K562 (cell line): ENCODE results near the gene ECI1. TPM values are rescaled to one million over a fixed set of nuclear protein-coding genes. Genes with fewer than 3 reads are reported as not detected.
A peak's percentile ranks its signal among the peaks of the same experiment; 100 is the strongest.

Experiments
- ATAC-seq: fragments of 200-7000 bp; cut with Tn5 transposase; 3 replicates; pipeline ENCODE4 v1.9.1; 2020; ENCODE audit warnings: moderate library complexity
- BruUV-seq: library from RNA; stranded (reverse); fragments of 400-500 nt; replicated peaks from 2 replicates; lab custom pipeline; 2021; lab: Mats Ljungman, UMichigan
- CTCF ChIA-PET: fragments of 300-600 bp; formaldehyde crosslinking; extraction: SDS; loops from one replicate; lab custom pipeline; 2021; ENCODE audit warnings: low intra/inter-chr PET ratio; lab: Yijun Ruan, JAX
- POLR2A ChIA-PET: fragments of 300-600, 350-650 bp; sonication (Branson Sonifier 250); formaldehyde crosslinking; extraction: SDS; loops from one replicate; lab custom pipeline; 2021; ENCODE audit warnings: antibody characterized with exemption, inconsistent platforms; lab: Yijun Ruan, JAX
- DNase-seq, 4 experiments: peaks; one replicate each; pipeline versions ENCODE4 v3.0.0 to v3.0.0-alpha.2; 2011 to 2018; ENCODE audit warnings: low spot score in 3 of 4, mixed read lengths in 3 of 4; ENCODE audit errors: extremely low read depth in 1 of 4
- FAIRE-seq: peaks from 2 replicates; lab custom pipeline; 2011; peaks lifted over from hg19 to GRCh38; lab: Jason Lieb, UNC
- H2AFZ ChIP-seq: 2 replicates; pipeline ENCODE4 v1.6.0; 2011; ENCODE audit warnings: low read depth, low read length, control low read depth, inconsistent platforms
- H3K27ac ChIP-seq: fragments of 200-600 bp; 3 replicates; pipeline ENCODE4 v1.8.0; 2011; ENCODE audit warnings: low read depth, mild to moderate bottlenecking, control low read depth, inconsistent platforms, low read length, moderate library complexity, mixed read lengths; ENCODE audit errors: extremely low read depth
- H3K27me3 ChIP-seq, 2 experiments: fragments of 300-600 bp in 1 of 2; 2 replicates in 1 of 2; 3 replicates in 1 of 2; pipeline versions ENCODE4 v1.6.0 to v1.8.0; 2011; ENCODE audit warnings: inconsistent platforms in 2 of 2, low read length in 2 of 2, mild to moderate bottlenecking in 1 of 2, mixed read lengths in 1 of 2, moderate library complexity in 1 of 2; ENCODE audit not compliant: control insufficient read depth in 2 of 2, insufficient read depth in 2 of 2
- H3K36me3 ChIP-seq: fragments of 300-600 bp; 3 replicates; pipeline ENCODE4 v1.8.0; 2011; ENCODE audit warnings: mild to moderate bottlenecking, low read length, inconsistent platforms; ENCODE audit not compliant: control insufficient read depth, insufficient read depth
- H3K4me1 ChIP-seq, 2 experiments: fragments of 200-600 bp in 1 of 2; replicated peaks in 1 of 2; 2 replicates in 1 of 2; 3 replicates in 1 of 2; pipeline versions ENCODE4 v1.5.1 to v1.8.0; 2011; ENCODE audit warnings: inconsistent platforms in 2 of 2, low read length in 2 of 2, mild to moderate bottlenecking in 1 of 2, mixed read lengths in 1 of 2, moderate library complexity in 1 of 2; ENCODE audit not compliant: control insufficient read depth in 2 of 2, insufficient read depth in 2 of 2
- H3K4me2 ChIP-seq: 2 replicates; pipeline ENCODE4 v1.6.1; 2011; ENCODE audit warnings: low read length, control low read depth, inconsistent platforms, mixed read lengths; ENCODE audit not compliant: insufficient read depth
- H3K4me3 ChIP-seq: fragments of 200-600 bp; sonication (generic), shearing (Covaris generic); 2 replicates; pipeline ENCODE4 v1.5.1; 2016; ENCODE audit warnings: control low read depth, inconsistent platforms
- H3K79me2 ChIP-seq: fragments of 200-600 bp; 3 replicates; pipeline ENCODE4 v1.8.0; 2011; ENCODE audit warnings: low read length, inconsistent platforms; ENCODE audit not compliant: control insufficient read depth, insufficient read depth
- H3K9ac ChIP-seq, 2 experiments: 2 replicates each; pipeline versions ENCODE4 v1.6.0 to v1.6.1; 2011; ENCODE audit warnings: low read depth in 2 of 2, low read length in 2 of 2, control low read depth in 1 of 2, inconsistent platforms in 1 of 2, mild to moderate bottlenecking in 1 of 2, mixed read lengths in 1 of 2; ENCODE audit not compliant: insufficient read depth in 1 of 2
- H3K9me1 ChIP-seq: one replicate; pipeline ENCODE4 v1.6.0; 2011; ENCODE audit warnings: inconsistent platforms, mild to moderate bottlenecking, low read length, moderate library complexity; ENCODE audit not compliant: control insufficient read depth, insufficient read depth
- H3K9me3 ChIP-seq: replicated peaks from 2 replicates; pipeline ENCODE4 v1.5.1; 2011; ENCODE audit warnings: low read depth, low read length, inconsistent platforms; ENCODE audit not compliant: control insufficient read depth, insufficient read depth
- H4K20me1 ChIP-seq: replicated peaks from 2 replicates; pipeline ENCODE4 v1.6.1; 2011; ENCODE audit warnings: low read length, inconsistent platforms, mixed read lengths; ENCODE audit not compliant: control insufficient read depth, insufficient read depth
- POLR2G ChIP-seq: fragments of 200-400 bp; formaldehyde crosslinking; IDR thresholded peaks from 2 replicates; pipeline ENCODE4 v1.6.1; 2017; ENCODE audit warnings: low read depth, mild to moderate bottlenecking, antibody characterized with exemption, low read length, moderate library complexity
- POLR2H ChIP-seq: IDR thresholded peaks from 2 replicates; pipeline ENCODE4 v1.6.1; 2016; ENCODE audit warnings: missing genetic modification characterization, low read depth, mild to moderate bottlenecking, control low read depth, missing compliant biosample characterization, moderate library complexity
- STAT5A ChIP-seq: IDR thresholded peaks from 2 replicates; pipeline ENCODE4 v1.6.1; 2012; ENCODE audit warnings: low read length, inconsistent platforms, borderline replicate concordance
- TCF7 ChIP-seq: sonication (generic); IDR thresholded peaks from 2 replicates; pipeline ENCODE4 v1.6.1; 2016; ENCODE audit warnings: antibody characterized with exemption, borderline replicate concordance
- ZKSCAN1 ChIP-seq: fragments of 150-350 bp; IDR thresholded peaks from 2 replicates; pipeline ENCODE4 v1.6.1; 2016; ENCODE audit warnings: low read depth, low read length
- ZNF197 ChIP-seq: fragments of 200-800 bp; sonication (Bioruptor generic); IDR thresholded peaks from 2 replicates; pipeline ENCODE4 v1.6.1; 2016; ENCODE audit warnings: low read depth, missing genetic modification characterization, missing compliant biosample characterization
- WGBS: fragments of 100-300 bp; shearing (Covaris generic); methylation state at CpG from one replicate; pipeline ENCODE4 v1.1.6; 2016; ENCODE audit warnings: low coverage, mixed read lengths; ENCODE audit not compliant: insufficient coverage; ENCODE audit errors: missing lambda C conversion rate; 5-methylcytosine and 5-hydroxymethylcytosine counted together
- in situ Hi-C: fragments of 300-500 bp; cut with MboI; formaldehyde crosslinking; loops from 4 replicates; pipeline ENCODE4 v1.15.0; 2018; ENCODE audit warnings: inconsistent platforms, mixed read lengths
- intact Hi-C: fragments of 100-400 bp; cut with micrococcal nuclease; formaldehyde crosslinking; loops from 2 replicates; pipeline ENCODE4 v1.14.2; 2022
- polyA plus RNA-seq, 8 experiments: library from polyadenylated mRNA; depleted of rRNA in 4 of 8; stranded (reverse) in 5 of 8; unstranded in 3 of 8; fragments of >200 nt; fragmentation: Nextera tagmentation in 2 of 8; fragmentation: Illumina TruSeq in 1 of 8; extraction: Ambion mirVana in 2 of 8; extraction: Trizol in 1 of 8; gene quantifications; 2 replicates each; pipeline versions ENCODE4 v1.2.1 to v1.2.3, GENCODE V29; 2011 to 2014; ENCODE audit warnings: inconsistent platforms in 1 of 8, missing spikeins in 1 of 8
- total RNA-seq, 7 experiments: library from RNA; depleted of rRNA in 6 of 7; stranded (reverse); fragments of >200 nt in 6 of 7; fragmentation: Illumina TruSeq in 2 of 7; extraction: Trizol in 2 of 7; gene quantifications; 2 replicates each; pipeline versions ENCODE4 v1.2.1 to v1.2.3, GENCODE V29; 2011 to 2021; ENCODE audit warnings: low replicate concordance in 1 of 7
- TF ChIP-seq, protein P1 (sequence below): sonication (generic); formaldehyde crosslinking; IDR thresholded peaks from 2 replicates; pipeline ENCODE4 v1.8.0; 2022; ENCODE audit warnings: mild to moderate bottlenecking, missing genetic modification reagents
- TF ChIP-seq, protein P2 (sequence below): sonication (generic); formaldehyde crosslinking; IDR thresholded peaks from 2 replicates; pipeline ENCODE4 v1.8.1; 2022; ENCODE audit warnings: missing genetic modification reagents
- TF ChIP-seq, protein P3 (sequence below): fragments of 450-650 bp; IDR thresholded peaks from 2 replicates; pipeline ENCODE4 v1.6.1; 2016

Gene ECI1
- total and polyA plus RNA-seq, 9 of the 15 experiments (the other 6 are each of a cell fraction or from before 2014, with no cell fraction given) = 4.7 to 189 (median 54.0) TPM

DNA sequence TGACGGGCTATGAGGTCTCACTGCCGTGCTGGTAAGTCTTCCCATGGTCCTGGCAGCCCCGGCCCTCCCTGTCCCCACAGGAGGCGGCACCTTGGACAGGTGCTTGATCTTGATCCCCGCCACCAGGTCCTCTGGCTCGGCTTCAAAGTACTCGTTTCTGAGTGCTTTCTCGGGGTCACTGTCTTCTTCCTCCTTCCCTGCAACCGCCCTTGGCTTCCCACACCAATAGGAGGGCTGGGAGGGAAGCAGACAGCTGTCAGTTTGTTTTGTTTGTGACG is 48.5 kb upstream of the ECI1 start (continued):
- TF ChIP-seq, protein P1, sequence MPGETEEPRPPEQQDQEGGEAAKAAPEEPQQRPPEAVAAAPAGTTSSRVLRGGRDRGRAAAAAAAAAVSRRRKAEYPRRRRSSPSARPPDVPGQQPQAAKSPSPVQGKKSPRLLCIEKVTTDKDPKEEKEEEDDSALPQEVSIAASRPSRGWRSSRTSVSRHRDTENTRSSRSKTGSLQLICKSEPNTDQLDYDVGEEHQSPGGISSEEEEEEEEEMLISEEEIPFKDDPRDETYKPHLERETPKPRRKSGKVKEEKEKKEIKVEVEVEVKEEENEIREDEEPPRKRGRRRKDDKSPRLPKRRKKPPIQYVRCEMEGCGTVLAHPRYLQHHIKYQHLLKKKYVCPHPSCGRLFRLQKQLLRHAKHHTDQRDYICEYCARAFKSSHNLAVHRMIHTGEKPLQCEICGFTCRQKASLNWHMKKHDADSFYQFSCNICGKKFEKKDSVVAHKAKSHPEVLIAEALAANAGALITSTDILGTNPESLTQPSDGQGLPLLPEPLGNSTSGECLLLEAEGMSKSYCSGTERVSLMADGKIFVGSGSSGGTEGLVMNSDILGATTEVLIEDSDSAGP = no peak

DNA sequence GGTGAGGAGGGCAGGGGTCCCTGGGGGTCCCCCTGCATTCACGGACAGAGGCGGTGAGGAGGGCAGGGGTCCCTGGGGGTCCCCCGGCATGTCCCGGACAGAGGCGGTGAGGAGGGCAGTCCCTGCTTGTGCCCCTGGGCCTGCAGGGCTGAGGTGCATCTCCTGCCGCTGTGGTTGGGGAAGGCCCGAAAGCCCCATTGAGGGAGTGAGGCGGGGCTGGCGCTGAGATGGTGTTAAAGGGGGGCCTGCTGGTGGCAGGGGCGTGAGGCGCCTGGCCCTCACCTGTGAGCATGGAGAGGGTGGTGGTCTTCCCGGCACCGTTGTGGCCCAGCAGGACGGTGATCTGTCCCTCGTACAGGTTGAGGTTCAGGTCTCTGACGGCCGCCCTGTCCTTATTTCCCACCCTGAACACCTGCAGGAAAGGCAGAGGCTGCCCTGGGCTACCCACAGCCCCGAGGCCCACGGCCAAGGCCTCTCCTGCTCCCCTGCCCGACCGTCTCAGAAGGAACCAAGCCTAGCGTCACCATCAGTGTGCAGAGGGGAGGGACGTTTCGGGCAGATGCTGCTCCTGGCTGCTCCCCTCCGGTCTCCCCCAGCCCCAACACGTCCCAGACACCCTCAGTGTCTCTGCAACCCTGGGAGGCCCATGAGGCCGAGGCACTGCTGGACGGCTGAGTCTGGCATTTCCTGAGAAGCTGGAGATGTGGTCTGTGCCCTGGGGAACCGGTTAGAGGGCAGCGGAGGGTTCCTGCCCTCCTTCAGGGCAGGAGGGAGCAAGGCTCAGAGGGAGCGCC is 47.9 kb upstream of the ECI1 start:
- TF ChIP-seq, protein P2, sequence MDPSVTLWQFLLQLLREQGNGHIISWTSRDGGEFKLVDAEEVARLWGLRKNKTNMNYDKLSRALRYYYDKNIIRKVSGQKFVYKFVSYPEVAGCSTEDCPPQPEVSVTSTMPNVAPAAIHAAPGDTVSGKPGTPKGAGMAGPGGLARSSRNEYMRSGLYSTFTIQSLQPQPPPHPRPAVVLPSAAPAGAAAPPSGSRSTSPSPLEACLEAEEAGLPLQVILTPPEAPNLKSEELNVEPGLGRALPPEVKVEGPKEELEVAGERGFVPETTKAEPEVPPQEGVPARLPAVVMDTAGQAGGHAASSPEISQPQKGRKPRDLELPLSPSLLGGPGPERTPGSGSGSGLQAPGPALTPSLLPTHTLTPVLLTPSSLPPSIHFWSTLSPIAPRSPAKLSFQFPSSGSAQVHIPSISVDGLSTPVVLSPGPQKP (CRISPR knock-in tag) = no peak
- TF ChIP-seq ZNF197 (no peak), POLR2G (peak; percentile 27; the same call in 1 of the 2 replicates), POLR2H (tag) (no peak), TCF7 (no peak), ZKSCAN1 (no peak), STAT5A (no peak)
- TF ChIP-seq, protein P3, sequence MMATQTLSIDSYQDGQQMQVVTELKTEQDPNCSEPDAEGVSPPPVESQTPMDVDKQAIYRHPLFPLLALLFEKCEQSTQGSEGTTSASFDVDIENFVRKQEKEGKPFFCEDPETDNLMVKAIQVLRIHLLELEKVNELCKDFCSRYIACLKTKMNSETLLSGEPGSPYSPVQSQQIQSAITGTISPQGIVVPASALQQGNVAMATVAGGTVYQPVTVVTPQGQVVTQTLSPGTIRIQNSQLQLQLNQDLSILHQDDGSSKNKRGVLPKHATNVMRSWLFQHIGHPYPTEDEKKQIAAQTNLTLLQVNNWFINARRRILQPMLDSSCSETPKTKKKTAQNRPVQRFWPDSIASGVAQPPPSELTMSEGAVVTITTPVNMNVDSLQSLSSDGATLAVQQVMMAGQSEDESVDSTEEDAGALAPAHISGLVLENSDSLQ = no peak

More for the DNA sequence above, 47.9 kb upstream of the ECI1 start:
- no peaks in the 10 kb centered on the region for H3K27me3 ChIP-seq
- WGBS = 87% methylated on average over 24 of the region's 31 CpGs
- H3K9me1 ChIP-seq = no peaks in the 10 kb centered on the region
- in situ Hi-C loops = no loop called here
- no peak overlapping the region for H3K4me3 ChIP-seq
- peaks cover 6 to 24% of the 10 kb centered on the region in 2 experiments; a peak in 4 of 5 replicates for H3K4me1 ChIP-seq
- H3K36me3 ChIP-seq = peaks cover 35% of the 10 kb centered on the region; the same call in 2 of the 3 replicates
- H4K20me1 ChIP-seq = no peaks in the 10 kb centered on the region; the same call in 1 of the 2 replicates
- H3K4me2 ChIP-seq = no peak overlapping the region
- no peak overlapping the region for H3K27ac ChIP-seq
- no peaks in the 10 kb centered on the region for H3K79me2 ChIP-seq
- H2AFZ ChIP-seq = no peak overlapping the region
- FAIRE-seq (no peak), DNase-seq (no peak), ATAC-seq (no peak)
- POLR2A ChIA-PET = interaction anchor here (0.8 kb wide), 1 partner anchor 52 kb away, joined by 3 read pairs; no protein-coding TSS in a partner anchor
- BruUV-seq = no TSS peak
- no peaks in the 10 kb centered on the region for H3K9me3 ChIP-seq
- CTCF ChIA-PET = no interaction called here
- intact Hi-C loops = no loop called here
- peak overlapping the region in 1 of 2 experiments; percentile 11; a peak in 1 of 4 replicates for H3K9ac ChIP-seq
